GM23248 (cell line): ENCODE data around the gene KBTBD3.

ENCODE experiments used
- EZH2 ChIP-seq: fragments of 200-600 bp; sonication (generic); IDR thresholded peaks from 2 replicates; pipeline ENCODE4 v1.6.1; 2018; ENCODE audit warnings: antibody characterized with exemption, mild to moderate bottlenecking; ENCODE audit not compliant: insufficient read depth, poor library complexity, severe bottlenecking
- EZH2phosphoT487 ChIP-seq: fragments of 200-600 bp; sonication (generic); IDR thresholded peaks from 2 replicates; pipeline ENCODE4 v1.6.1; 2018; ENCODE audit warnings: antibody characterized with exemption, moderate library complexity, mild to moderate bottlenecking, low read depth; ENCODE audit not compliant: insufficient read depth

GRCh38 chr11:106063009-106063408, 14.1 kb downstream of the KBTBD3 start:
- TF ChIP-seq EZH2phosphoT487 (no peak), EZH2 (no peak)
